ENCODE measurements around the gene ROPN1L.

Gene ROPN1L

DNA sequence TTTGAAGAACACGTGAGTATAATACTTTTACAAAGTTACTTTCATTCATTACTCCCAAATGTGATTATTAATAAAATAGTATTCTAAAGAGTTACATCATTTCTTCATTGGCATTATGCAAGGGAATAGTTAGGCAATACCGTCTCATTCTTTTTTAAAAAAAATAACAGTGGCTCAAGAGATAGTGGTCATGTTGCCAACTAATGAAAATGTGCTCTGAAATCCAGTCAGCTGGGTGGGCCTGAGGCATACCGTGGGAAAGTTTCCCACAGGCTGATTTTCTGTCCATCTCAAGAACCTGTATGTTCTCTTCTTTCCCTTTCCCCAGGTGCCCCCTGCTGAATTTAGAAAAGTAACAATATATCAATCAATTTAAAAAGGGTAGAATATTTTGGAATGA is 40.8 kb upstream of the ROPN1L start:
- CTCF ChIA-PET, result interaction anchor here (0.8 kb wide), 1 partner anchor 13 kb away, joined by 3 read pairs; no protein-coding TSS in a partner anchor
- POLR2A ChIA-PET, result no interaction called here
- TF ChIP-seq CTCF (IDR thresholded peaks at IDR 0.05; ENCODE audit: control extremely low read depth, extremely low read depth, low read depth, missing control alignments), result no peak
- no peak for DNase-seq (ENCODE audit: extremely low spot score)

DNA sequence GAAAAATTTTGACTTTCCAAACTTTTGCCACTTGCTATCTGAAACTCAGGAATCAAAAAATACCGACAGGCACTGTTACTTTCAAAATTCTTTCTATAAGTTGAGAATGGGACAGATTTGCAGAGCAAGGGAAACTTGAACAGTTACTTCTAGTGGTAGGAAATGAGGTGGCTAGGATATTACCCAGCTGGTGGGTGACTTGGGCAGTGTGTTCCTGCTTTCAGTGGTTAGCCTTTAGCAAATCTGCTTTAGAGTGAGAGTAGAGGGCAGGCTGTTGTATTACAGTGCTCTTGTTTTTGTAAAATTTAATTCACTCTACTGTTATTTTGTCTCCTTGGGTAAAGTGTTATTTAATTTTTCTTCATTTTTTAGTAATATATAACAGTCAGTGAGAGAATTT is 40.2 kb upstream of the ROPN1L start:
- POLR2A ChIA-PET, result no interaction called here
- DNase-seq (ENCODE audit: extremely low spot score), result no peak
- CTCF ChIA-PET, result interaction anchor here (0.8 kb wide), 1 partner anchor 13 kb away, joined by 3 read pairs; no protein-coding TSS in a partner anchor
- no peak for TF ChIP-seq CTCF (IDR thresholded peaks at IDR 0.05; ENCODE audit: control extremely low read depth, extremely low read depth, low read depth, missing control alignments)

DNA sequence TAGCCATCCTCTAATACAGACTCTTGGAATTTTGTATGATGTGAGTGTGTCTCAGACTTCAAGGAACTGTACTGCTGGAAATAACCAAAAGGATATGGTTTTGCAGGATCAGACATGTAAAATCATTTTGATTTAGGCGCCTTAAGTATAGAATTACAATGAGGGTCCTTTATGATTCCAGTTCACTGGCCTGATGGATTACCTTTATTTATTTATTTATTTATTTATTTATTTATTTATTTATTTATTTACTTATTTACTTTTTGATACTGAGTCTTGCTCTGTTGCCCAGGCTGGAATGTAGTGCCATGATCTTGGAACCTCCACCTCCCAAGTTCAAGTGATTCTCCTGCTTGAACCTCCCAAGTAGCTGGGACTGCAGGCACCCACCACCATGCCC is 37.9 kb upstream of the ROPN1L start:
- DNase-seq (ENCODE audit: extremely low spot score), result no peak
- CTCF ChIA-PET, result no interaction called here
- no peak for TF ChIP-seq CTCF (IDR thresholded peaks at IDR 0.05; ENCODE audit: control extremely low read depth, extremely low read depth, low read depth, missing control alignments)
- POLR2A ChIA-PET, result no interaction called here

DNA sequence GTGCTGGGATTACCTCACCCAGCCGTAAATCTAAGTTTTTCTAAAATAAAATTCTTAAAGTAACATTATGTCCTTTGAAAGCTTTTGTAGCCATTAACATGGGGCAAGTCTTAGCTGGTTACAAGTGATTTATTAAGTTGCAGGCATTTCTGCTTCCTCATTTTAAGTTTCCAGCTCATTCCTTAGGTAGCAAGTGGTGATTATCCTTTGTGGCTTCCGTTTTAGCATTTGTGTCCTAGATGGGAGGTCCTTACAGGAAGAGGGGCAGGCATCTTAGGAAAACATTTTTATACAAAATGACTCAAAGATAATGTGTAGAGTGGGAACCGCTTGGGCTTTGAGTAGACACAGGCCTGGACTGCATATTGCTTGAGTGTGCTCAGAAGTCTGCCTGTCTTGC is 35.0 kb upstream of the ROPN1L start:
- ChIA-PET POLR2A (no interaction called here), CTCF (interaction anchor here (0.7 to 1.1 kb wide), 3 partner anchors 18 to 26 kb away, joined by 3 read pairs; no protein-coding TSS in a partner anchor)
- no peak for TF ChIP-seq CTCF (IDR thresholded peaks at IDR 0.05; ENCODE audit: control extremely low read depth, extremely low read depth, low read depth, missing control alignments)
- no peak for DNase-seq (ENCODE audit: extremely low spot score)

- no peak for DNase-seq (ENCODE audit: extremely low spot score)
- CTCF ChIA-PET, result interaction anchor here (0.8 to 2.7 kb wide), 2 partner anchors 14 to 126 kb away, joined by 3 to 9 read pairs; no protein-coding TSS in a partner anchor
- POLR2A ChIA-PET, result no interaction called here
- TF ChIP-seq CTCF (IDR thresholded peaks at IDR 0.05; ENCODE audit: control extremely low read depth, extremely low read depth, low read depth, missing control alignments), result no peak
Measured at GRCh38 chr5:10409504-10409903, 32.2 kb upstream of the ROPN1L start.

DNA sequence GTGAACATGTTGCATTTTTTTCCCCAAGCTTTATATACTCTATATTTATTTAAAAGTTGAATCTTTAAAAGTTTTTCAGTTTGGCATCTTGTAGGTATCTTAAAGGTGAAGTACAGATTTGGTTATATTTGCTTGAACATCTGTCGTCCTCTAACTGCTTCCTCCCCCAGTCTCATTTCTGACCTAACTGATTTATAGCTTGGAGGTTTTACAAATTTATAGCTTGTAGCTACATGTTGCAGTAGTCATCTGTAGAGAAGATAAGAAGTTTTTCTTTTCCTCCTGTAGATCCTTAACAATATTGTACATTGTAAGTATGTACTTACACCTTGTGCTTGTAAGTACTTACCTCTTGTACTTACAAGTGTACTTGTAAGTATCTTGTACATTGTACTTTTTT is 31.0 kb upstream of the ROPN1L start:
- DNase-seq (ENCODE audit: extremely low spot score), result no peak
- POLR2A ChIA-PET, result no interaction called here

More for the DNA sequence above, 31.0 kb upstream of the ROPN1L start:
- CTCF ChIA-PET, result interaction anchor here (2.7 kb wide), 1 partner anchor 13 kb away, joined by 9 read pairs; no protein-coding TSS in a partner anchor
- no peak for TF ChIP-seq CTCF (IDR thresholded peaks at IDR 0.05; ENCODE audit: control extremely low read depth, extremely low read depth, low read depth, missing control alignments)
